Spleen (tissue), 11 donors: ENCODE measurements around the gene ATP2B2. TPM values are rescaled to one million over a fixed set of nuclear protein-coding genes. Genes with fewer than 3 reads are reported as not detected.

Source experiments
- DNase-seq: peaks from one replicate; pipeline ENCODE4 v3.0.0-alpha.2; 2020
- H3K27ac ChIP-seq, 8 donors: fragments of 200-600 bp; sonication (generic) in 7 of 8; 1 replicate in 4 of 8; 2 replicates in 4 of 8; pipeline versions ENCODE4 v1.5.0 to v1.8.0; 2016 to 2021; ENCODE audit warnings: inconsistent platforms in 4 of 8, mild to moderate bottlenecking in 4 of 8, moderate library complexity in 1 of 8
- H3K27me3 ChIP-seq, 7 donors: fragments of 200-600 bp; sonication (generic) in 6 of 7; replicated peaks in 1 of 7; 1 replicate in 4 of 7; 2 replicates in 3 of 7; pipeline versions ENCODE4 v1.5.0 to v1.8.0; 2016 to 2021; ENCODE audit warnings: inconsistent platforms in 3 of 7, mild to moderate bottlenecking in 1 of 7
- H3K36me3 ChIP-seq, 6 donors: fragments of 200-600 bp; sonication (generic) in 5 of 6; 1 replicate in 4 of 6; 2 replicates in 2 of 6; pipeline versions ENCODE4 v1.5.0 to v1.8.0; 2016 to 2021; ENCODE audit warnings: inconsistent platforms in 2 of 6
- H3K4me1 ChIP-seq, 6 donors: fragments of 200-600 bp; sonication (generic) in 5 of 6; 1 replicate in 3 of 6; 2 replicates in 3 of 6; pipeline versions ENCODE4 v1.5.0 to v1.8.0; 2016 to 2021; ENCODE audit warnings: inconsistent platforms in 3 of 6
- H3K4me3 ChIP-seq, 8 donors: fragments of 200-600 bp; sonication (generic) in 7 of 8; 1 replicate in 4 of 8; 2 replicates in 4 of 8; pipeline versions ENCODE4 v1.5.0 to v1.8.0; 2016 to 2021; ENCODE audit warnings: inconsistent platforms in 4 of 8, mild to moderate bottlenecking in 4 of 8, moderate library complexity in 2 of 8
- H3K9me3 ChIP-seq, 8 donors: fragments of 200-600 bp; sonication (generic) in 7 of 8; 1 replicate in 4 of 8; 2 replicates in 4 of 8; pipeline versions ENCODE4 v1.5.0 to v1.8.0; 2016 to 2021; ENCODE audit warnings: inconsistent platforms in 4 of 8
- POLR2A ChIP-seq, 3 donors: fragments of 450-650 bp; IDR thresholded peaks; one replicate each; pipeline ENCODE4 v1.5.1; 2017; ENCODE audit warnings: antibody characterized with exemption in 3 of 3, mild to moderate bottlenecking in 1 of 3
- POLR2AphosphoS5 ChIP-seq, 3 donors: sonication (generic); formaldehyde crosslinking; IDR thresholded peaks; one replicate each; pipeline ENCODE4 v1.5.1; 2017; ENCODE audit warnings: antibody characterized with exemption in 3 of 3
- WGBS, 5 donors: extraction: QIAGEN DNeasy Blood & Tissue Kit in 3 of 5; methylation state at CpG; one replicate each; pipeline versions ENCODE4 v1.1.5 to v1.1.7; 2013 to 2018; 5-methylcytosine and 5-hydroxymethylcytosine counted together
- intact Hi-C: fragments of 100-400 bp; cut with DNase I; formaldehyde crosslinking; loops from one replicate; pipeline ENCODE4 v1.15.0; 2023; ENCODE audit warnings: low total_unique reads
- polyA plus RNA-seq, 3 donors: library from polyadenylated mRNA; stranded (reverse); fragments of 200-250 nt; gene quantifications; one replicate each; pipeline ENCODE4 v1.2.1, GENCODE V29; 2013
- total RNA-seq, 7 donors: library from RNA; depleted of rRNA in 3 of 7; stranded (reverse); fragments of >200 nt in 3 of 7; fragmentation: NEBNext Ultra II Directional in 4 of 7; extraction: Animal tissue kit (Norgen Biotek cat#: 25700) in 4 of 7; gene quantifications; one replicate each; pipeline versions ENCODE4 v1.1.0 to v1.2.1, GENCODE V29; 2016 to 2021
- TF ChIP-seq, protein P1 (sequence below), 11 experiments: fragments of 200-600 bp in 7 of 11; fragments of 450-650 bp in 4 of 11; sonication (generic) in 4 of 11; IDR thresholded peaks in 8 of 11; conservative IDR thresholded peaks in 3 of 11; 1 replicate in 7 of 11; 2 replicates in 4 of 11; pipeline versions ENCODE4 v1.4.0 to v1.8.0; 2016 to 2021; ENCODE audit warnings: antibody characterized with exemption in 11 of 11, inconsistent platforms in 4 of 11, mild to moderate bottlenecking in 1 of 11
- donor health status: healthy with polysubstance abuse.
- donor health status: DM: no; HTN: no; CAD: no; lungs with moderate emphysema.
- donor health status: DM: no; HTN: no; CAD: no.
- donor health status: Bipolar disorder and iron deficiency.
- donor health status: healthy.
- donor health status: DM: no; HTN: no; CAD: no.
- donor health status: DM: yes; HTN: yes; CAD: no.

ATP2B2 gene
- total and polyA plus RNA-seq, 10 donors: 0.02 to 1.5 (median 0.24) TPM; not detected in 2

DNA sequence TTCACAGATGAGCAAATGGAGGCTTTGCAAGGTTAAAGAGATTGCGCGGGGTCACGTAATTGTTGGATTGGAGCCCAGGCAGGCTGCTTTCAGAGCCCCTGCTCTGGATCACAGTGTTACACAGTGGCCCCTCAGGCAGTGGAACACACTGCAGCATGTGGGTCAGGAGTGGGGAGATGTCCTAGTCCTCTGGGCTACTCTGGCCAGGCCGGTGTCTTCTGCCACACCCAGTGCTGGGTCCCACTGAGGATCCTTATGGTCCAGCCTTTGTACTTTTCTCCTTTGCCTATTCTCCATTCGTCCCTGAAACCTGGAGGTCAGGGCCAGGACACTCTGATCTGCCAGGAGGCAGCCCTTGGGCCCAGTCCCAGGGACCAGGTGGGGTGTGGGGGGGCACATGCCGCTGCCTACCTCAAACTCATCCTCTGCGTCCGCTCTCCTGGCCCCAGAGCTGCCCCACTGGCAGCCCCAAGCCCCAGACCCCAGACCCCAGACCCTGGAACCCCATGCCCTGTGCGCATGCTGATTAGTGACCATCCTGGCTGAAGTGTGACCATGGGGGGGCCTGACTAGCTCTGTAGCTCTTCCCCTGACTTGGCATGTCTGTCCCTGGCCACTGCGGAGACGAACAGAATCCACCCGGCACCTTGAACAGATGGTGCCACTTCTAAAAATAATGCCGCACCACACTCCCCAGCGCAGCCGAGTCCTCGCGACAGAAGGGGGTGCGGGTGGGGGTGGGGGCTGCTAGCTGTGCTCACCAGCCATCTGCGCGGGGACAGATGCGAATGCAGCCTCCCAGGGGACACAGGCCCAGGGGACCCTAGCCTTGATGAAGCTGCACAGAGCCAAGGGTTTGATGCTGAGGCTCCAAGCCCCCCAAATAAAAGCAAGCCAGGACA lies 41.6 kb downstream of the ATP2B2 start:
- TF ChIP-seq, protein P1, sequence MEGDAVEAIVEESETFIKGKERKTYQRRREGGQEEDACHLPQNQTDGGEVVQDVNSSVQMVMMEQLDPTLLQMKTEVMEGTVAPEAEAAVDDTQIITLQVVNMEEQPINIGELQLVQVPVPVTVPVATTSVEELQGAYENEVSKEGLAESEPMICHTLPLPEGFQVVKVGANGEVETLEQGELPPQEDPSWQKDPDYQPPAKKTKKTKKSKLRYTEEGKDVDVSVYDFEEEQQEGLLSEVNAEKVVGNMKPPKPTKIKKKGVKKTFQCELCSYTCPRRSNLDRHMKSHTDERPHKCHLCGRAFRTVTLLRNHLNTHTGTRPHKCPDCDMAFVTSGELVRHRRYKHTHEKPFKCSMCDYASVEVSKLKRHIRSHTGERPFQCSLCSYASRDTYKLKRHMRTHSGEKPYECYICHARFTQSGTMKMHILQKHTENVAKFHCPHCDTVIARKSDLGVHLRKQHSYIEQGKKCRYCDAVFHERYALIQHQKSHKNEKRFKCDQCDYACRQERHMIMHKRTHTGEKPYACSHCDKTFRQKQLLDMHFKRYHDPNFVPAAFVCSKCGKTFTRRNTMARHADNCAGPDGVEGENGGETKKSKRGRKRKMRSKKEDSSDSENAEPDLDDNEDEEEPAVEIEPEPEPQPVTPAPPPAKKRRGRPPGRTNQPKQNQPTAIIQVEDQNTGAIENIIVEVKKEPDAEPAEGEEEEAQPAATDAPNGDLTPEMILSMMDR (IDR thresholded peaks at IDR 0.05 in 8 of 11, conservative IDR thresholded peaks at IDR 0.05 in 3 of 11): no peak
- TF ChIP-seq POLR2A (IDR thresholded peaks at IDR 0.05): no peak
- TF ChIP-seq POLR2AphosphoS5 (IDR thresholded peaks at IDR 0.05): no peak
- peak; percentile 63 for DNase-seq
- Histone ChIP-seq H3K27me3 (peaks cover 0 to 13% (median 0%) of the 10 kb centered on the region in 7 donors), H3K4me3 (no peak overlapping the region), H3K9me3 (no peaks in the 10 kb centered on the region), H3K36me3 (no peaks in the 10 kb centered on the region), H3K4me1 (no peaks in the 10 kb centered on the region), H3K27ac (no peak overlapping the region)
- 76 to 81% (median 79%) methylated on average over 20 to 21 of the region's 21 CpGs for WGBS, 5 donors
- intact Hi-C loops: no loop called here

DNA sequence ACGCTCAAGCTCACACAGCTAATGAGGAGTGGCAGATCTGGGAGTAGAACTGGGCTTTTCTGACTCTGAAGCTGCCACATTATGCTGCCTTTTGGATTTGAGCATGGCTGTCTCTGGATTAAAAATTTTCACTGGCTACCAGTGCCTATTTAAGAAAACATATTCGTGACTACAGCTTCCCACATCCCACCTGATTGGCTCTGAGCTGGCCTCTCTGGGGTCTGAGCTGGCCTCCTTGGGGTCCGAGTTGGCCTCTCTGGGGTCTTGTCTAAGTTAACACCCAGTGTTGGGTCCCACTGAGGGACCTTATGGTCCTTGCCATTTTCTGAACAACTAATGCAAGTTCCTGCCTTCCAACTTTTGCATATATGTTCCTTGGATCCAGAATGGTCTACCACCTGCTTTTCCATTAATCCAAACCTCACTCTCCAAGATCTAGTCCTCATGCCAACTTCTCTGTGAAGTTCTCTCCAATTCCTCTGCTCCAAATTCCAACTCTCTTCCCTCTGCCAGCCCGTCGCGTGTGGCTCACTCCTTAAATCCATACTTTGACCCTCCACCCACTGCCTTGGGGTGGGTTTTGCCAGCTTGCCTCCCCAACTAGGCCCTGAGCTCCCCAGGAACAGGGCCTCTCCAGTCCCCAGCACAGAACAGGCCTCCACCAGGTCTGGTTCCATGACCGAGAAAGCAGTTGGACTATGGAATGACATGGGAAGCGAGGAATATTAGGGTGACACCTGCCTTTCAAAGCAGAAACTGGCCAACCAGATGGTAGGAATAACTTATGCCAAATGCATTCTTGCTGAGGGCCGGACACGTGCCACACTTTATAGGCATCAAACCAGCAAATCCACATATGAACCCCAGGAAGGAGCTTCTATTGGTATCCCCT lies 42.5 kb downstream of the ATP2B2 start:
- no peak overlapping the region for H3K4me3 ChIP-seq
- intact Hi-C loops: no loop called here
- H3K9me3 ChIP-seq: no peaks in the 10 kb centered on the region
- TF ChIP-seq POLR2AphosphoS5 (IDR thresholded peaks at IDR 0.05) (no peak), POLR2A (IDR thresholded peaks at IDR 0.05) (no peak)
- TF ChIP-seq, protein P1 (IDR thresholded peaks at IDR 0.05 in 8 of 11, conservative IDR thresholded peaks at IDR 0.05 in 3 of 11): no peak
- no peak overlapping the region for H3K27ac ChIP-seq
- H3K4me1 ChIP-seq: no peaks in the 10 kb centered on the region
- 73 to 86% (median 81%) methylated on average over 10 of the region's 10 CpGs for WGBS, 5 donors
- no peak for DNase-seq
- H3K36me3 ChIP-seq: no peaks in the 10 kb centered on the region
- peaks cover 0 to 6% (median 0%) of the 10 kb centered on the region in 7 donors for H3K27me3 ChIP-seq

DNA sequence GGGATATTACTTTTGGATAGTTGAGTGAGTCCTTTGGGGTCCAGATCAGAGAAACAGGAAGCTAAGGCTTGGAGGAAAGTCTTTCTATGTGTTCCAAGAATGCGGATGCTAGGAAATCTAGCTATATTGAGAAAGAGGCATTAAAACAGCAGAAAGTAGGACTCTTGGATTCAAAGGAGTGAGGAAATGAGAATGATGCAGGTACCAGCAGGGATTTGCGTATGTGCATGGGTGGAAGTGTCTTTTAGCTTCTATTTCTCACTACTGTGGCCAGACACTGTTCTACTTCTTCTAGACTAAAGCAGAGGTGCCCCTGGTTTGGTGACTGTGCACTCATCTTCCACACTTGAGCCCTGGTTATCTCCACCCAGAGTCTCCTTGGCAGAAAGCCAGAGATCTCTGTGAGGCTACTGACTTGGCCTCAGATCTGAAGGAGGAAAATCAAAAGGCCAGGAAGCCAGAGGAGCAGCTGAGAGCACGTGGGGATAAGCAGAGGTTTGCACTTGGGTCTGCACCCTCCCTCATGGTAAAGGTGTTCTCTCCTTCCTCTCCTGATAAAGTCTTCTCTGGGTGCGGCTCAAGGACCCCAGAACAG lies 44.3 kb downstream of the ATP2B2 start:
- WGBS, 5 donors: 60 to 73% (median 72%) methylated on average over 4 of the region's 4 CpGs
- Histone ChIP-seq H3K4me1 (peaks cover 0 to 6% (median 0%) of the 10 kb centered on the region in 6 donors), H3K27me3 (no peaks in the 10 kb centered on the region), H3K36me3 (no peaks in the 10 kb centered on the region), H3K27ac (no peak overlapping the region), H3K9me3 (no peaks in the 10 kb centered on the region), H3K4me3 (no peak overlapping the region)
- TF ChIP-seq, protein P1 (IDR thresholded peaks at IDR 0.05 in 8 of 11, conservative IDR thresholded peaks at IDR 0.05 in 3 of 11): no peak
- no peak for TF ChIP-seq POLR2AphosphoS5 (IDR thresholded peaks at IDR 0.05)
- no peak for TF ChIP-seq POLR2A (IDR thresholded peaks at IDR 0.05)
- intact Hi-C loops: no loop called here
- no peak for DNase-seq
